ENCODE measurements around the gene SLX1A.

Gene SLX1A

DNA sequence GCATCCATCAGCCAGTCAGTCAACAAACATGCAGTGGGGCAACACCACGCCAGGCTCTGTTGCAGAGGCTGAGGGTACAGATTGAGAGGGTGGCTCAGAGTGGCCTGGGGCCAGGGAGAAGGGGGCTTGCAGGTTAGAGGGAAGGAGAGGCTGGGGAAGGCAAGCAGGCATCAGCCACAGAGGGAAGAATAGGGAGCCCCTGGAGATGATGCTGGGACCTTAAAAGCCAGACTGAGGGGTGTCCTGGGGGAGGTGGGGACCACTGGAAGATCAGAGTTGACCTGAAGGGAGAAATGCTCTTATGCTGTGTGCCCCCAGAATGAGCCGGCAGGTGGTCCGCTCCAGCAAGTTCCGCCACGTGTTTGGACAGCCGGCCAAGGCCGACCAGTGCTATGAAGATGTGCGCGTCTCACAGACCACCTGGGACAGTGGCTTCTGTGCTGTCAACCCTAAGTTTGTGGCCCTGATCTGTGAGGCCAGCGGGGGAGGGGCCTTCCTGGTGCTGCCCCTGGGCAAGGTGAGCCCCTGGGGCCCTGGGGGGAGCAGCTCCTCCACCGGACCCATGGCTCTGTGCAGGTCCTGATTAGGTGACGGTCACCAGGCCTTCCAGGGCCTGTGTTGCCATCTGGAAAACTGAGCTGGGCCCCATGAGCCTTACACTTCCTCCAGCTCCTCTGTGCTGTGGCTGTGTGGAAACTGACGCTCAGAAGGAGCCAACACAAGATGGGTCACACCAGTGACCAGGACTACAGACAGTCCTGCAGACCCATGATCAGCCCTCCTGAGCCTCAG lies 8.6 kb upstream of the SLX1A start:
- Histone ChIP-seq H3K9ac (ENCODE audit: low read length) (peak overlapping the region; percentile 87), H3K4me2 (ENCODE audit: low read depth, low read length) (peak overlapping the region; percentile 98), H3K4me1 (ENCODE audit: low read length) (peaks cover 31% of the 10 kb centered on the region), H3F3A (ENCODE audit: insufficient read depth, low read length) (peaks cover 41% of the 10 kb centered on the region; the same call in 1 of the 2 replicates), H3K27ac (ENCODE audit: low read length) (peak overlapping the region; percentile 92), H4K20me1 (ENCODE audit: insufficient read depth, low read length) (no peaks in the 10 kb centered on the region), H3K79me2 (ENCODE audit: low read length) (peaks cover 49% of the 10 kb centered on the region), H2AFZ (ENCODE audit: low read length) (no peak overlapping the region), H3K27me3 (replicated peaks; ENCODE audit: insufficient read depth, low read length) (no peaks in the 10 kb centered on the region), H3K36me3 (replicated peaks; ENCODE audit: insufficient read depth, low read length) (no peaks in the 10 kb centered on the region; the same call in 1 of the 2 replicates), H3K4me3 (ENCODE audit: low read length) (peak overlapping the region; percentile 98), H3K9me2 (replicated peaks; ENCODE audit: insufficient read depth, low read length) (no peaks in the 10 kb centered on the region), H3K9me3 (replicated peaks; ENCODE audit: insufficient read depth, low read length) (no peaks in the 10 kb centered on the region)
- DNase-seq, result peak; percentile 24
- TF ChIP-seq EZH2phosphoT487 (IDR thresholded peaks at IDR 0.05; ENCODE audit: low read length) (no peak), EZH2 (optimal IDR thresholded peaks at IDR 0.05; ENCODE audit: low read depth, low read length) (no peak)
- TF ChIP-seq, protein P1, sequence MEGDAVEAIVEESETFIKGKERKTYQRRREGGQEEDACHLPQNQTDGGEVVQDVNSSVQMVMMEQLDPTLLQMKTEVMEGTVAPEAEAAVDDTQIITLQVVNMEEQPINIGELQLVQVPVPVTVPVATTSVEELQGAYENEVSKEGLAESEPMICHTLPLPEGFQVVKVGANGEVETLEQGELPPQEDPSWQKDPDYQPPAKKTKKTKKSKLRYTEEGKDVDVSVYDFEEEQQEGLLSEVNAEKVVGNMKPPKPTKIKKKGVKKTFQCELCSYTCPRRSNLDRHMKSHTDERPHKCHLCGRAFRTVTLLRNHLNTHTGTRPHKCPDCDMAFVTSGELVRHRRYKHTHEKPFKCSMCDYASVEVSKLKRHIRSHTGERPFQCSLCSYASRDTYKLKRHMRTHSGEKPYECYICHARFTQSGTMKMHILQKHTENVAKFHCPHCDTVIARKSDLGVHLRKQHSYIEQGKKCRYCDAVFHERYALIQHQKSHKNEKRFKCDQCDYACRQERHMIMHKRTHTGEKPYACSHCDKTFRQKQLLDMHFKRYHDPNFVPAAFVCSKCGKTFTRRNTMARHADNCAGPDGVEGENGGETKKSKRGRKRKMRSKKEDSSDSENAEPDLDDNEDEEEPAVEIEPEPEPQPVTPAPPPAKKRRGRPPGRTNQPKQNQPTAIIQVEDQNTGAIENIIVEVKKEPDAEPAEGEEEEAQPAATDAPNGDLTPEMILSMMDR (IDR thresholded peaks at IDR 0.05; ENCODE audit: low read length), result no peak

DNA sequence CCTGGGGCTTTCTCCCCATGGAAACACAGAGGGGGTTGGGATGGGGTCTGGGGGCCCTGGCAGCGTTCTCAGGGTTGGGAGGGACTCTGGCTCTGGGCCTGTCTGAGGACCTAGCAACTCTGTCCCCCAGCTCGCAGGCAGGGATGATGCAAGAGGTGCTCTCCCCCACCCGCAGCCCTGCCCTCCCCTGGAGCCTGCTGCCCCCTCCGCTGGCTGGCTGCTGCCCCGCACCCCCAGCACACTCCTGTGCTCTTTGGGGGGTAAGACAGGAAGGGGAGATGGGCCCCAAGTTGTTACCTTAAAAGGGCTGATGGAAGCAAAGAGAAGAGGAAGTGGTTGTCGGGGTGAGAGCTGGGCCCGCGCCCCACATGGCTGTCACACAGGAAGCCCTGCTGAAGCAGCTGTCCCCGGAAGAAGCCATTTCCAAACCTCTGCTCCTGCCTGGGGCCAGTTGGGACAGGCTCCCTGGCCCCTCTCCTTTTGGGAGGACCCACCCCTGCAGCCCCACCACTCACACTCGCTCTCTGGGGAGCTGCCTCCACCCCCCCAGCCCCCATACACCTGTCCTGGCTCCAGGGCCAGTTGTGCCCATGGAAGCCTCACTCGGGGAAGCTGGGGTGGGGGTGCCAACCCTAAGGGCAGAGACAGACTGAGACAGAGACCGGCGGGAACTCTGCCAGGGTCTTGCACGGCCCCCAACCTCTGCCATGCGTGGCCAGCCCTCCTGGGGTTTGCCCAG lies 7.8 kb upstream of the SLX1A start:
- Histone ChIP-seq H3K79me2 (ENCODE audit: low read length) (peaks cover 49% of the 10 kb centered on the region), H3K9me2 (replicated peaks; ENCODE audit: insufficient read depth, low read length) (no peaks in the 10 kb centered on the region), H3K4me3 (ENCODE audit: low read length) (peak overlapping the region; percentile 98), H3K9me3 (replicated peaks; ENCODE audit: insufficient read depth, low read length) (no peaks in the 10 kb centered on the region), H3K9ac (ENCODE audit: low read length) (peak overlapping the region; percentile 87), H3K4me2 (ENCODE audit: low read depth, low read length) (peak overlapping the region; percentile 98), H3K27ac (ENCODE audit: low read length) (peak overlapping the region; percentile 92), H3K36me3 (replicated peaks; ENCODE audit: insufficient read depth, low read length) (no peaks in the 10 kb centered on the region; the same call in 1 of the 2 replicates), H2AFZ (ENCODE audit: low read length) (no peak overlapping the region), H4K20me1 (ENCODE audit: insufficient read depth, low read length) (no peaks in the 10 kb centered on the region), H3K27me3 (replicated peaks; ENCODE audit: insufficient read depth, low read length) (no peaks in the 10 kb centered on the region), H3F3A (ENCODE audit: insufficient read depth, low read length) (peaks cover 41% of the 10 kb centered on the region; the same call in 1 of the 2 replicates), H3K4me1 (ENCODE audit: low read length) (peaks cover 31% of the 10 kb centered on the region)
- DNase-seq, result peak; percentile 78
- TF ChIP-seq EZH2phosphoT487 (IDR thresholded peaks at IDR 0.05; ENCODE audit: low read length) (no peak), EZH2 (optimal IDR thresholded peaks at IDR 0.05; ENCODE audit: low read depth, low read length) (no peak)
- TF ChIP-seq, protein P1 (IDR thresholded peaks at IDR 0.05; ENCODE audit: low read length), result no peak

DNA sequence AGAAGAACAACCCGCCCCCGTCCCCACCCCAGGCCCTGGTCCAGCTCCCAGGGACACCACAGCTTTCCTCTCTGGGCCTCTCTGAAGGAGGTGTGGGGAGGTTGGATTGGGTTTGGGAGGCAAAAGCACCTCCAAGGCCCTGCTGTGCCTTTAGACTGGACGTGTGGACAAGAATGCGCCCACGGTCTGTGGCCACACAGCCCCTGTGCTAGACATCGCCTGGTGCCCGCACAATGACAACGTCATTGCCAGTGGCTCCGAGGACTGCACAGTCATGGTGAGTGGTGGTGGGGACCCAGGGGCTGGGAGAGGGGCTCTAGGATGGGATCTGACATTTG lies 7.3 kb upstream of the SLX1A start:
- no peaks in the 10 kb centered on the region; the same call in 1 of the 2 replicates for H3K36me3 ChIP-seq (replicated peaks; ENCODE audit: insufficient read depth, low read length)
- peak overlapping the region; percentile 92; the same call in 1 of the 2 replicates for H3K27ac ChIP-seq (ENCODE audit: low read length)
- no peaks in the 10 kb centered on the region for H4K20me1 ChIP-seq (ENCODE audit: insufficient read depth, low read length)
- H2AFZ ChIP-seq (ENCODE audit: low read length), result no peak overlapping the region
- H3K9ac ChIP-seq (ENCODE audit: low read length), result peak overlapping the region; percentile 87; the same call in 1 of the 2 replicates
- TF ChIP-seq, protein P1 (IDR thresholded peaks at IDR 0.05; ENCODE audit: low read length), result no peak
- TF ChIP-seq EZH2 (optimal IDR thresholded peaks at IDR 0.05; ENCODE audit: low read depth, low read length) (no peak), EZH2phosphoT487 (IDR thresholded peaks at IDR 0.05; ENCODE audit: low read length) (no peak)
- H3K27me3 ChIP-seq (replicated peaks; ENCODE audit: insufficient read depth, low read length), result no peaks in the 10 kb centered on the region
- peaks cover 31% of the 10 kb centered on the region for H3K4me1 ChIP-seq (ENCODE audit: low read length)
- H3K79me2 ChIP-seq (ENCODE audit: low read length), result peaks cover 49% of the 10 kb centered on the region
- no peak for DNase-seq
- H3K4me3 ChIP-seq (ENCODE audit: low read length), result peak overlapping the region; percentile 98; the same call in 1 of the 2 replicates
- H3K9me2 ChIP-seq (replicated peaks; ENCODE audit: insufficient read depth, low read length), result no peaks in the 10 kb centered on the region
- H3K4me2 ChIP-seq (ENCODE audit: low read depth, low read length), result peak overlapping the region; percentile 98
- no peaks in the 10 kb centered on the region for H3K9me3 ChIP-seq (replicated peaks; ENCODE audit: insufficient read depth, low read length)
- H3F3A ChIP-seq (ENCODE audit: insufficient read depth, low read length), result peaks cover 41% of the 10 kb centered on the region; the same call in 1 of the 2 replicates
